ENCODE measurements around the gene ABHD10.

DNA sequence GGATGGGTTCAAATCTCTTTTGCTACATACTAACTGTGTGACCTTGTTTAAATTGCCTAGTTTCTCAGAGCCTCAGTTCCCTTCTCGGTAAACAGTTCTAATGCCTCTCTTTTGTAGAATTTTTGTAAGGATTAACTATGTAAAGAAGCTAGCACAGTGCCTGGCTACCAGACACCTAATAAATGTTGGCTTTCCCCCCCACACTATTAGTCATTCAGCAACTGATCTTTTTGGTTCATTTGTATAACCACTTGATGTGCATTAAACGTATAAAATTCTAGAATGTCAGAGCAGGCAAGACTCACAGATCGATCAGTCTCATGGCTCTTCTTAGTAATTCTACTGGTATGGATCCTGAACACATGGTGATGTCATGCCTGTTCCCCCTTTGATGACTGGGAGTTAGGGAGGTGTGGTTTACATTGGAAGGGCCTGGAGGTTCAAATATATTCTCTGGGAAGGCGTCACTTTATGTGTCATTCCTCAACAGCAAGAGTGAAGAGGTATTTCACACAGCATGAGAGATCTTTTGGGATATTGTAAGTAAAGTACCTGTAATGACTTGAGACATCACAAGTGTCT, 26.4 kb downstream of the ABHD10 start:
- TF ChIP-seq GATA2 (IDR thresholded peaks at IDR 0.05; ENCODE audit: low read depth, low read length) (no peak), GATA3 (IDR thresholded peaks at IDR 0.05; ENCODE audit: low read depth, low read length) (no peak)
